ENCODE data around the gene RFWD3.
"Not testable (repeated sequence)": the region's sequence is repeated elsewhere in the genome, so short reads cannot be mapped to it uniquely, and the experiment has no call there.

The RFWD3 gene, protein sequence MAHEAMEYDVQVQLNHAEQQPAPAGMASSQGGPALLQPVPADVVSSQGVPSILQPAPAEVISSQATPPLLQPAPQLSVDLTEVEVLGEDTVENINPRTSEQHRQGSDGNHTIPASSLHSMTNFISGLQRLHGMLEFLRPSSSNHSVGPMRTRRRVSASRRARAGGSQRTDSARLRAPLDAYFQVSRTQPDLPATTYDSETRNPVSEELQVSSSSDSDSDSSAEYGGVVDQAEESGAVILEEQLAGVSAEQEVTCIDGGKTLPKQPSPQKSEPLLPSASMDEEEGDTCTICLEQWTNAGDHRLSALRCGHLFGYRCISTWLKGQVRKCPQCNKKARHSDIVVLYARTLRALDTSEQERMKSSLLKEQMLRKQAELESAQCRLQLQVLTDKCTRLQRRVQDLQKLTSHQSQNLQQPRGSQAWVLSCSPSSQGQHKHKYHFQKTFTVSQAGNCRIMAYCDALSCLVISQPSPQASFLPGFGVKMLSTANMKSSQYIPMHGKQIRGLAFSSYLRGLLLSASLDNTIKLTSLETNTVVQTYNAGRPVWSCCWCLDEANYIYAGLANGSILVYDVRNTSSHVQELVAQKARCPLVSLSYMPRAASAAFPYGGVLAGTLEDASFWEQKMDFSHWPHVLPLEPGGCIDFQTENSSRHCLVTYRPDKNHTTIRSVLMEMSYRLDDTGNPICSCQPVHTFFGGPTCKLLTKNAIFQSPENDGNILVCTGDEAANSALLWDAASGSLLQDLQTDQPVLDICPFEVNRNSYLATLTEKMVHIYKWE

GRCh38 chr16:74666425-74667254 is at the start of gene RFWD3:
TSS of gene RFWD3 (minus strand) at chr16:74666877. CDS start at chr16:74661449, 5,428 bp downstream.
- peak; percentile 94 for DNase-seq

DNA sequence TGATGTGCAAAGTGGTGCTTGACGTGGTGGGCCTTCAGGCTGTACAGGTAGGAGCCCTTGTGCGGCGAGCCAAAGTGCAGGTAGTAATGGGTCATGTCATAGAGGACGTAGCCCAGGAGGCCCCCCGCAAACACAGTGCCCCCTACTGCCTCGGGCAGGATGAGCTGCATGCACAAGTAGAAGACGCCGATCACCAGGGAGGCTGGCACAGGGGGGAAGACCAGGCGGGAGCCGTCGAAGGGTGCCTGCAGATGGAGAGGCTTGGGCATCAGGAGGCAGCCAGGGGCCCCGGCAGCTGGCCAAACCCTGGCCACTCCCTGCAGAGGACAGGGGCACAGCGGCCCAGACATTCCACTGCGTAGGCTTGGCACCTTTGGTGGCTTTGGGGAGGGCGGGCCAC is 49.7 kb upstream of the RFWD3 start:
- no peak for DNase-seq

- DNase-seq: no peak
Measured at GRCh38 chr16:74713876-74714275, 47.2 kb upstream of the RFWD3 start.

DNA sequence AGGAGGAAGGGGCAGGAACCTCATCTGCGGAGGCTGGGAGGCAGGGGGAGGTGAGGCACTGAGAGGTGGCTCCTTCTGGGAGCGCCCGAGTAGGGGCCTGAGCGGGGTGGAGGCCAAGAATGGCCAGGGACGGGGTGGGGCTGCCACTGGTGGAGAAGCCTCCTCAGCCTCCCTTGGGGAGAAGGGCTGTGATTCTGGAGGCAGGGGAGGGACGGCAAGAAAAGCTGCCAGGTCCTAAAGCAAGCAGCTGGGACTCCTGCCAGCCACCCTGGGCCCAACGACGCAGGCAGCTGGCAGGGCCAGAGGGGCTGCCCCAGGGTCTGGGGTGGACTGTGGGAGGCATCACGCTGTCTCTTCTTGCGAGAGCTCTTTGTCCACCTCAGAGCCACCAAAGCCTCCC is 46.6 kb upstream of the RFWD3 start:
- DNase-seq: no peak

- DNase-seq: no peak
Measured at GRCh38 chr16:74711938-74712337, 45.3 kb upstream of the RFWD3 start.

DNA sequence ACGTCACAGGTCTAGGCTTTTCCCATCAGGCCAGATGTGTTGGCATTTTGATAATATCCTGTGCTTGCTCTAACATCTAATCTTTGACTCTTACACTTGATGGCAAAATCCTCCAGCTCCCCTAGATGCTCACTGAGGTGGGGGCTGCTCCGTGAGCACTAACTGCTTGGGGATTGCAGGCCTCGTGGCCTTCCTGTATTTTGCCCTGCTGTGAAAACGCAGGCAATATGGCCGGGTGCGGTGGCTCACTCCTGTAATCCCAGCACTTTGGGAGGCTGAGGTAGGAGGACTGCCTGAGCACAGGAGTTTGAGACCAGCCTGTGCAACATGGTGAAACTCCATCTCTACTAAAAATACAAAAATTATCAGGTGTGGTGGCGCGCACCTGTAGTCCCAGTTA is 43.7 kb upstream of the RFWD3 start:
- no peak for DNase-seq

- DNase-seq: peak; percentile 62
Measured at GRCh38 chr16:74709441-74709877, 42.8 kb upstream of the RFWD3 start.

DNA sequence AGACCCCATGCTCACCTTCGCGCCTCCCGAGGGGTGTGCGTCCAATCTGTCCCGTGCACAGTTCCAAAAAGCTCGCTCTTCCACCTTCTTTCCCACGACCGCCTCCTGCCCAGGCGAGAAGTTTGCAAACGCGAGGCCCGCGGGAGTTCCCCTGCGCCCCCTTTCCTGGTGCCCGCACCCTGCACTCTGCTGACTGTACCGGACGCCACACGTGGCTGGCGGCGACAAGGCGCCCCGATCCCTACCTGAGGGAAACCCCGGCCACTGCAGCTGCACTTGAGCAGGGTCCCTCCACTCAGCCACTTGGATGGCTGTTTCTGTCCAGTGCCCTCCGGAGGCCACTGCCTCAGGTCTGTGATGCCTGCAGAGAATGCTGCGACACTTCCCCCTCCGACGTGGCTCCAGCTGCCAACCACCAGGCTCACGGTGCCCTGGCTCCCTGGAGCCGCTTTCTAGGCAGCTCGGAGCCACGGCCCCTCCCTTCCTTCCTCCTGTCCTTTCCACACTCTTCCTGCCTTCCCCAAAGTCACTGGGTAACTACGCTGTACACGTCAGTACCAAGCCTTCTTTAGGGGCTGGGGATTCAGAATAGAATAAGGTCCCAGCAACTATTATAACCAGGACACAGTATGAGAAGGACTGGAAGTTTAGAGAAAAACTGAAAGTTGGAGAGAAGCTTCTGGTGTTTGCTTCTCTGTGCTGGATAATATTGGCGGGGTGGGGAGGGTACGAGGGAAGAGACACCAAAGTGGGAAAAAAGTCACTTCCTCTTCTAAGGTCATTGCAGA is 34.0 kb upstream of the RFWD3 start, which contains the start of gene MLKL:
MLKL (minus strand) TSS at position 425 of the 788 bp plus-strand sequence. CDS start 5,105 bp downstream, outside the sequence.
- DNase-seq: no peak

GRCh38 chr16:74700116-74700437 is 33.4 kb upstream of the RFWD3 start:
- no peak for DNase-seq

DNA sequence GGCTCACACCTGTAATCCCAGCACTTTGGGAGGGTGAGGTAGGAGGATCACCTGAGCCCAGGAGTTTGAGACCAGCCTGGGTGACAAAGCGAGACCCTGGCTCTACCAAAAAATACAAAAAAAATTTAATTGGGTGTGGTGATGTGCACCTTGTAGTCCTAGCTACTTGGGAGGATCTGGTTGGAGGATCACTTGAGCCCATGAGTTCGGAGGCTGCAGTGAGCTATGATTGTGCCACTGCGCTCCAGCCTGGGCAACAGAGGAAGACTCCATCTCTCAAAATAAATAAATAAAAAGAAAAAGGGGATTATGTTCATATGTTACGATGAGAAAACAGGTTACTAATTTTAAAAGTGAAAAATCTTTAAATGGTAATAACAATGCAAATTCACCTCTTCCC is 33.0 kb upstream of the RFWD3 start:
- DNase-seq: no peak

GRCh38 chr16:74698222-74698621 is 31.5 kb upstream of the RFWD3 start:
- no peak for DNase-seq

- DNase-seq: peak; percentile 72
Measured at GRCh38 chr16:74695450-74696422, 29.1 kb upstream of the RFWD3 start.

- no peak for DNase-seq
Measured at GRCh38 chr16:74691093-74691855, 24.6 kb upstream of the RFWD3 start.

- no peak for DNase-seq
Measured at GRCh38 chr16:74682556-74682955, 15.9 kb upstream of the RFWD3 start.

DNA sequence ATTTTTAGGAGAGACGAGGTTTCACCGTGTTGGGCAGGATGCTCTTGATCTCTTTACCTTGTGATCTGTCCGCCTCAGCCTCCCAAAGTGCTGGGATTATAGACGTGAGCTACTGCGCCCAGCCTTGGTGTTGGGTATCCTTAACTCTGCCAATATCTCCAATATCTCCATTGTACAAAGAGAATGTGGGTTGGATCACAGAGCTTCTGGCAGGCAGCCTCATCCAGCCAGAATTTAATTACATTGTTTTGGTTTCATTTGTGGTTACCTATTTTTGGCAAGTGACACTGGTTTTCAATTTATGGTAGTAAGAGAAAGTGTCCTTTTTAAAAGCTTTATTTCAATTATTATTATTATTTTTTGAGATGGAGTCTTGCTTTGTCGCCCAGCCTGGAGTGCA is 14.0 kb upstream of the RFWD3 start:
- DNase-seq: no peak

DNA sequence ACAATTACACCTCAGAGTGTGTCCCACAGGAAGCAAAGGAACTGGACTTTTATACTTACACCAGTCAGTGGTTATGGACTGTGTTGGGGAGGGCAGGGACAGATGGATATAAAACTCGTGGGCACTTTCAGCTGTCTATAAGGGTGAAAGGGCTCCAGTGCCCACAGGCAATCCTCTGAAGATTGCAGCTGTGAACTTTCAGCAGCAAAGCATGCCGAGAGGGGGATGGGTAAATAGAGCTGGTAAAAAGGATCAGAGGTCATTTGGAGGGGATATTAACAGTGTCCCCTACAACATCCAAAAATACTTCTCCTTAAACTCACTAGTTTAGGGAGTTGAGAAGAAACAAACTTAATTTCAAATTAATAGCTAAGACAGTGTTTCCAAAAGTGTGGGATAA is 13.3 kb upstream of the RFWD3 start:
- no peak for DNase-seq

- no peak for DNase-seq
Measured at GRCh38 chr16:74677868-74678267, 11.2 kb upstream of the RFWD3 start.

GRCh38 chr16:74673876-74674275 is 7.2 kb upstream of the RFWD3 start:
- DNase-seq: no peak

DNA sequence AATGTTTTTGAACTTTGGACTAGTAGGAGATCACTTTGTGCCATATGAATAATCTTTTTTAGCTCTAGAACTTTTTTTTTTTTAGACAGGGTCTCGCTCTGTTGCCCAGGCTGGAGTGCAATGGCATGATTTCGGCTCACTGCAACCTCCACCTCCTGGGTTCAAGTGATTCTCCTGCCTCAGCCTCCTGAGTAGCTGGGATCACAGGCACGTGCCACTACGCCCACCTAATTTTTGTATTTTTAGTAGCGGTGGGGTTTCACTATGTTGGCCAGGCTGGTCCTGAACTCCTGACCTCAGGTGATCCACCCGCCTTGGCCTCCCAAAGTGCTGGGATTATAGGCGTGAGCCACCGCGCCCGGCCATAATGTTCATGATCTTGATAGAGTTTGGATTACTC is 2.2 kb upstream of the RFWD3 start:
- DNase-seq: not testable (repeated sequence)

DNA sequence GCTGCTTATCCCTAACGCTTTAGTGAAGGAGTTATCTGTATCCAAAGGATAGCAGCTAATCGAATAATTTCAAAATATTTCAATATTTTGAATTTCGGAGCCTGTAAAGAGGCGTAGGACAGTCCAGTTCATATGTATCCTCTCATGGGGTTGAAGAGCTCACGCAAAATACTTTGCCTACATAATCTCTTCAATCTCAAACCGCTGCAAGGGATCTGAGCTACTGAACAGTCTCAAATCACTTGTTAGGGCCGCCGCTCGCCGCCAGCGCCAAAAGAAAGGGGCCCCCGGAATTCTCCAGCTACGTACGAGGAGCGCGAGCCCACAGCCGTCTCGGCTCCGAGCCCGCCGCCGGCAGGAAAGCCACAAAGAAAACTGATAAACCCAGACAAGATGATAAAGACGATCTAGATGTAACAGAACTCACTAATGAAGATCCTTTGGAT is 601 bp upstream of the RFWD3 start:
- no peak for DNase-seq
